SH-SY5Y (cell line): ENCODE results near the gene RCOR1.

Source experiments
- GATA2 ChIP-seq: IDR thresholded peaks from 2 replicates; pipeline ENCODE4 v1.6.1; 2011; ENCODE audit warnings: mild to moderate bottlenecking, low read depth, low read length
- GATA3 ChIP-seq: IDR thresholded peaks from 2 replicates; pipeline ENCODE4 v1.6.1; 2011; ENCODE audit warnings: low read depth, mild to moderate bottlenecking, low read length, moderate library complexity

GRCh38 chr14:102646615-102647014 lies 54.2 kb downstream of the RCOR1 start:
- no peak for TF ChIP-seq GATA2
- TF ChIP-seq GATA3: no peak
